ENCODE results near the gene ARHGAP24. TPM values are rescaled to one million over a fixed set of nuclear protein-coding genes. Genes with fewer than 3 reads are reported as not detected.

The ARHGAP24 gene
- total RNA-seq, 1 donor from 2014 or later: 9.9 TPM

- no peak for TF ChIP-seq CTCF (conservative IDR thresholded peaks at IDR 0.05; ENCODE audit: low read depth, low read length)
- DNase-seq (ENCODE audit: low read depth): peak; percentile 72
- peak overlapping the region; percentile 10 for H3K4me3 ChIP-seq (ENCODE audit: low read depth, low read length)
Measured at GRCh38 chr4:86032476-86033022, 557.6 kb downstream of the ARHGAP24 start.

GRCh38 chr4:86033171-86033570 lies 558.2 kb downstream of the ARHGAP24 start:
- no peak for DNase-seq (ENCODE audit: low read depth)
- peak overlapping the region; percentile 10 for H3K4me3 ChIP-seq (ENCODE audit: low read depth, low read length)
- no peak for TF ChIP-seq CTCF (conservative IDR thresholded peaks at IDR 0.05; ENCODE audit: low read depth, low read length)

GRCh38 chr4:86034616-86035015 lies 559.7 kb downstream of the ARHGAP24 start:
- H3K4me3 ChIP-seq (ENCODE audit: low read depth, low read length): no peak overlapping the region
- DNase-seq (ENCODE audit: low read depth): no peak
- TF ChIP-seq CTCF (conservative IDR thresholded peaks at IDR 0.05; ENCODE audit: low read depth, low read length): no peak

- no peak for TF ChIP-seq CTCF (conservative IDR thresholded peaks at IDR 0.05; ENCODE audit: low read depth, low read length)
- H3K4me3 ChIP-seq (ENCODE audit: low read depth, low read length): no peak overlapping the region
- no peak for DNase-seq (ENCODE audit: low read depth)
Measured at GRCh38 chr4:86035688-86036087, 560.7 kb downstream of the ARHGAP24 start.

- no peak overlapping the region for H3K4me3 ChIP-seq (ENCODE audit: low read depth, low read length)
- no peak for TF ChIP-seq CTCF (conservative IDR thresholded peaks at IDR 0.05; ENCODE audit: low read depth, low read length)
- DNase-seq (ENCODE audit: low read depth): no peak
Measured at GRCh38 chr4:86036736-86037135, 561.8 kb downstream of the ARHGAP24 start.

- TF ChIP-seq CTCF (conservative IDR thresholded peaks at IDR 0.05; ENCODE audit: low read depth, low read length): no peak
- DNase-seq (ENCODE audit: low read depth): no peak
Measured at GRCh38 chr4:86038037-86038436, 563.1 kb downstream of the ARHGAP24 start.

More at GRCh38 chr4:86038037-86038436, 563.1 kb downstream of the ARHGAP24 start:
- H3K4me3 ChIP-seq (ENCODE audit: low read depth, low read length): no peak overlapping the region

Measured in epithelial cell of proximal tubule (primary cell).